Gastroesophageal sphincter (tissue), 3 donors: Measurements from ENCODE around the gene GRIA4.

Experiments
- POLR2A ChIP-seq, 2 donors: fragments of 450-650 bp; IDR thresholded peaks; one replicate each; pipeline ENCODE4 v1.6.1; 2017; ENCODE audit warnings: antibody characterized with exemption in 2 of 2, mild to moderate bottlenecking in 2 of 2, moderate library complexity in 1 of 2
- TF ChIP-seq, protein P1 (sequence below), 4 experiments: fragments of 200-600 bp in 2 of 4; fragments of 450-650 bp in 2 of 4; sonication (generic) in 1 of 4; IDR thresholded peaks; one replicate each; pipeline ENCODE4 v1.5.1; 2017 to 2019; ENCODE audit warnings: antibody characterized with exemption in 4 of 4, mild to moderate bottlenecking in 2 of 4, moderate library complexity in 2 of 4

- TF ChIP-seq POLR2A (IDR thresholded peaks at IDR 0.05), result no peak
- TF ChIP-seq, protein P1, sequence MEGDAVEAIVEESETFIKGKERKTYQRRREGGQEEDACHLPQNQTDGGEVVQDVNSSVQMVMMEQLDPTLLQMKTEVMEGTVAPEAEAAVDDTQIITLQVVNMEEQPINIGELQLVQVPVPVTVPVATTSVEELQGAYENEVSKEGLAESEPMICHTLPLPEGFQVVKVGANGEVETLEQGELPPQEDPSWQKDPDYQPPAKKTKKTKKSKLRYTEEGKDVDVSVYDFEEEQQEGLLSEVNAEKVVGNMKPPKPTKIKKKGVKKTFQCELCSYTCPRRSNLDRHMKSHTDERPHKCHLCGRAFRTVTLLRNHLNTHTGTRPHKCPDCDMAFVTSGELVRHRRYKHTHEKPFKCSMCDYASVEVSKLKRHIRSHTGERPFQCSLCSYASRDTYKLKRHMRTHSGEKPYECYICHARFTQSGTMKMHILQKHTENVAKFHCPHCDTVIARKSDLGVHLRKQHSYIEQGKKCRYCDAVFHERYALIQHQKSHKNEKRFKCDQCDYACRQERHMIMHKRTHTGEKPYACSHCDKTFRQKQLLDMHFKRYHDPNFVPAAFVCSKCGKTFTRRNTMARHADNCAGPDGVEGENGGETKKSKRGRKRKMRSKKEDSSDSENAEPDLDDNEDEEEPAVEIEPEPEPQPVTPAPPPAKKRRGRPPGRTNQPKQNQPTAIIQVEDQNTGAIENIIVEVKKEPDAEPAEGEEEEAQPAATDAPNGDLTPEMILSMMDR (IDR thresholded peaks at IDR 0.05), result no peak
Observed at GRCh38 chr11:105732611-105733010, 122.7 kb downstream of the GRIA4 start.
